AG08395 (cell line): ENCODE measurements around the gene SLC26A6.

Source experiments
- DNase-seq: peaks from one replicate; pipeline ENCODE4 v3.0.0; 2012; ENCODE audit warnings: mixed read lengths, low spot score

Gene SLC26A6

DNA sequence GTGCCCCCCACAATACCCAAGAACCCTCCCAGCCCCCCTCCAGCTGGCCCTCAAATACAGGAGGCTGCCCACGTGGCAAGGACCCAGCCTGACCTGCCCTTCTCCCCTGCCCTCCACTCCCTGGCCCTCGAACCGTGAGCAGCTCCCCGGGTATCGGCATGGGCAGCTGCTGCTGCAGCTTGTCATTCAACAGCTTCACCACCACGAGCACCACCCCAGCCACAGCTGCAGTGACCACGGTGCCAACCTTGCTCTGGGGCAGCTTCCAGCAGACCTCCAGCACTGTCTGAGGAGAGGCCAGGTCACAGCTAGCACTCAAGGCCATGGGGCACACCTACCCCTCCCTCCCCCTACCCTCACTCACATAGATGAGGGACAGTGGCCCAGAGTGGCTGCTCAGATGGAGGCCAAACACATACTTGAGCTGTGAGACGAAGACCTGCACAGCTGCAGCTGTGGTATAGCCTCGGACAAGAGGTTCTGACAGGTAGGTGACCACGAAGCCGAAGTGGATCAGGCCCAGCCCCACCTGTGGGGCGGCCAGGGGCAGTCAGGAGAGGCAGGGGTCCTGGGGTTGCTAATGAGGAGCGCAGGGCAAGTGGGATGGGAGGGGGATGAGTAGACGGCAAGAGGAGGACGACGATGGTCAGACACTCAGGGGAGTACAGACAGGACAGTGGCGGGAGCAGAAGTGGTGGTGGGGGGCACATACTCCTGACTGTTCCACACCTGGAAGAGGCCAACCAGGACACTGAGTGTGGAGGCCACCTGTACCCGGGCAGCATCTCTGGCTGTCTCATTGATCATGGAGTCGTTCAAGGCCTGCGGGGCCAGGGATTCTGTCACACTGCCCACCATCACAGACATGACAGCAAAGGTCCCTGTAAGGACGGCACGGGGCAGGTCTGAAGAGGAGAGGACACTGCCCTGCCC, 3.5 kb downstream of the SLC26A6 start:
- no peak for DNase-seq

DNA sequence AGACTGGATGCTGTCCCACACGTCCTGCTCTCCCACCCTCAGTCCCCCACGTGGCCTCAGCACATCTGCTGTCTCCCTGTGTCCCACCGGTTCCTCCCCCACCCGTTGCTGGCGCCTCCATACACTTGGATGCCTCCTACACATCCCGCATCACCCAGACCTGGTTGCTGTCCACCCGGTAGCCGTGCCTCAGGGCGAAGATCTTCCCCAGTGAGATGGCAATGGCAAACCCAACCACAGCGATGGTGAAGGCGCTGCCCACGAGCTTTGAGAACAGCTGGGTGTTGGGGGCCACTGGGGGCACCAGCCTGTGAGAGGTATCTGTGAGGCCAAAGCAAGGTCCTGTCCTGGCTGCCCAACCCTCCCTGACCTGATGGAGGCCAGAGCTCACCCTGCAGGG, 4.4 kb downstream of the SLC26A6 start:
- no peak for DNase-seq

DNA sequence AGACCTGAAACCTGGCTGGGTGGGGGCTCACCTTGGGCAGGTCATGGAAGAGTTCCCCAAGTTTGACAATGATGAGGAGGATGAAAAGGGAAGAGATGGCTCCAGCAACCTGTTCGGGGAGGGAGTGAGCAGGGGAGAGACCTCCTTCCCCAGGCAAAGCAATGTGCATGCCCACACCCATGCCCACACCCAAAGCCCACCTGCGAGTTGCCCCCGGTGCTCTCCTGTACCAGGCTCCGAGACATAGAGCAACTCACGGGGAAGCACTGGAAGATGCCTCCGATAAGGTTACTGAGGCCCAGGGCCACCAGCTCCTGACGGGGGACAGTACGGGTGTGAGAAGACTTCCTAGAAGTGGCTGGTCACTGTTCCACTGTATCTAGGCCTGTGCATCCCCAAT, 4.9 kb downstream of the SLC26A6 start:
- no peak for DNase-seq

DNA sequence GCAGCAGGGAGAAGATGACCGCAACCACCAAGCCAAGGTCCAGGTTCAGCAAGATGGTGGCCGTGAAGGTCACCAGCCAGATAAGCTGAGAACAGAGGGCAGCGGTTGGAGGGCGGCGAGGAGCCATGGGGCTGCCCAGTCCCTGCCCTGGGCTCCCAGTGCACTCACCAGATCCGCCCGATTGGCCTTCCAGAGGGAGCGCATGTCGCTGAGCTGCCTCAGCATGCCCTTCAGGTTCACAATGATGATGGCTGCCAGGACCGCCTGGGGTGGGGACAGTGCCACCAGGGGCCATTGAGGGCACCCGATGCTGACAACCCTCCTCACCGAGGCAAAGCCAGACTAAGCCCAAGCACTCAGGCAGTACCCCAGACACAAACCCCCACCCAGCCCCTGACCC, 5.4 kb downstream of the SLC26A6 start:
- DNase-seq, result no peak

DNA sequence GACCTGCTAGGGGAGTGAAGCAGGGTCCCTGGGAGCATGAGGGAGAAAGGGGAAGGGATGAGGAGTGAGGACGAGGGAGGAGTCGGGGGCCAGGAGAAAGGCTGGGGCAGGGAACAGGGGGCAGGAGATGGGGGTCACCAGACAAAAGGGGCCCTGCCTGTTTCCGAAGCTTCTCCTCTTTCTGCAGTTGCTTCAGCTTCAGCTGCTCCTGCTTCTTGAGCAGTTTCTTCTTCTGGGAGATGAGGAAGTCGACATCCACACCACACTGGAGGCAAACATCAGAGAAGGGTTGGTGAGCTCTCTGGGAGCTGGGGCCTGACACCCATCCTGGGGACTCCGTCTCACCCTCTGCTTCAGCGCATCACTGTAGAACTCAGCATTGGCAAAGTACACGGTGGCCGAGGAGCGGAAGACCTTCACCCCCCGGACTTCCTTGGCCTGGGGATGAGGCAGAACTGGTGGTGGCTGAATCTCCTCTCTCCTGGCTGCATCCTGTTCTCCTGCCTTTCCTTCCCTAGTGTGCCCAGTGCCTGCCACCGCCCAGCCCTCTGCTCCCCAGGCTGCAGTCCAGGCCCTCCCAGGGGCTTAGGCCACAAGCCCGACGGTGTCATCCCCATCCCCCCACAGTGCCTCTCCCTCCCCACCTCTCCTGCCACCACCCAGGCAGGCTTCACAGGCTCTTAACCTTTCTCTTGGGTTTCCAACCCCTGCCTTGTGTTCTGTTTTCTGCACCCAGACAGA, 6.8 kb downstream of the SLC26A6 start:
- DNase-seq, result no peak

DNA sequence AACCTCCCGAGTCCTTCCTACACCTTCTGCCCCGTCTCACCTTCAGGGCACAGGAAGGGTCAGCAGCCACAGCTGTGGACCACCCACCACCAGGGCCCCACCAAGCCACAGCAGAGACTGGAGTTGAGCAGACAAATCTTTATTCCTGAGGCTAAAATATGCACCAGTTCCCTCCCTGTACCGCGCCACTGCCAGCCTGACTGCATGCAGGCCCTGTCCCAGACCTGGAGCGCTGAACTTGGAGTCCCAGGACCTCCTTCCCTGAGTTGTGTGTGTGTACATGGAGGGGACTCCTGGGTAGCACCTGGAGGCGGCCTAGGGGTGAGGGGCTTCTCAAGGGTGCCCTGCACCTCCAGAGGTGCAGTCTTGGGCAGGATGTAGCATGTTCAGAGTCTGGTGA, 9.7 kb downstream of the SLC26A6 start:
- DNase-seq, result no peak

DNA sequence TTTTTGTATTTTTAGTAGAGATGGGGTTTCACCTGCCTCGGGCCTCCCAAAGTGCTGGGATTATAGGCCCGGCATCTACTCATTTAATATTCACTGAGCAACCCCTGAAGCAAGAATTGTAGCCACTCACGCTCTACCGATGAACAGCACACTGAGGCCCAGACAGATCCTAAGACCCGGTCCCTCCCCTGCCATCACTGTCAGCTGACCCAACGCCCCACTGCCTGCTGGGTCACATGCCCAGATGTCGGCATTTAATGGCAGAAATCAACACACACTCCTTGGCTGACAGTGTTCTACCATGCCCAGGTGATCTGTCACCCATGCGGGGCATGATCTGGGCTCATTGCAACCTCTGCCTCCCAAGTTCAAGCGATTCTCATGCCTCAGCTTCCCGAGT, 10.5 kb downstream of the SLC26A6 start:
- DNase-seq, result no peak

DNA sequence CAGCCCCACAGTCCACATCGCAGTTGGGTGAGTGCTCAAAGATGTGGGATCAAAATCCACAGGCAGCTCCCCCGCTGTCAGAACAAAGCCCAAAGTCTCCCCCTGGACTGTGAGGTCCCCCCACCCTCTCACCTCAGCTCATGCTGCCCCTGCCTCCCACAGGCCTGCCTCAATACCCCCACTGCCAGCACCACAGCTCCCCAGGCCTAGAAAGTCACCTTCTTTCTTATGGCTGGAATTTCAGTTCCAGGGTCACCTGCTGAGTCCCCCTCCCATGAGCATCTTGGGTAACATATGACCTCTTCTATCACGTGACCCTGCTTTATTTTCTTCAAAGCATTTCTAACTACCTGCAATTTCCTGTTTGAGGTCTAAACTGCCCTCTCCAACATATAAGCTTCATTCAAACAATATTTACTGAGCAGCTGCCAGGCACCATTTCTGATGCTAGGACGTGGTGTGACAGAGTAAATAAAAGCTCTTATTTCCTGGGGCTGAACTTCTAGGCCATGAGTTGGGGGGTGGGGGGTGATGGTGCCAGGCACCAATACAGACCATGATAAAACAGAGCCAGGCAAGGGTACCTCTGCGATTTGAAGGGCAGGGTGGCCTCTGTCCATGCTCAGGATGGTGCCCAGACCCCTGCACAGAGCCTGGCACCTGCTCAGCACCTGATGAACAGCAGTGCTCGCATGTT, 11.3 kb downstream of the SLC26A6 start:
- DNase-seq, result no peak

DNA sequence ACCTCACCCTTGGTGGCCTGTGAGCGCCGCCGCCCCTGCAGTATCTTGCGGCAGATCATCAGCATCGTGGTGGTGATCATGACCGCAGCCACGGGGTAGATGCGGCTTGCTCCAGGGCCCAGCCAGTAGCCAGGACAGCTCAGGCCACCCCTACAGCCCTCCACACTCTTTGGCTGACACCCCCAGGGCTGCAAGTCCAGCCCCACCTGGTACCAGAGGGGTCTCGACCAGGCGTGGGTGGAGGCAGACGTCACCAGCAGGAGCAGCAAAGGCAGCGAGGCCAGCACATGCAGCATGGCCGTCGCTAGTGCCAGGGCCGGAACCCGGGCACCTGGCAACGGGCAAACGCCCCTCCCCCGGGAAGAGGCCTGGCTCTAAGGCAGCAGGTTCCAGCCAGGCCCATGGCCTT, 13.8 kb downstream of the SLC26A6 start, which contains the start of gene TMEM89:
Gene TMEM89, minus strand, starts transcription at position 309 of the 409 bp plus-strand sequence. Its CDS starts 13 bp downstream, at position 296.
- DNase-seq, result no peak

DNA sequence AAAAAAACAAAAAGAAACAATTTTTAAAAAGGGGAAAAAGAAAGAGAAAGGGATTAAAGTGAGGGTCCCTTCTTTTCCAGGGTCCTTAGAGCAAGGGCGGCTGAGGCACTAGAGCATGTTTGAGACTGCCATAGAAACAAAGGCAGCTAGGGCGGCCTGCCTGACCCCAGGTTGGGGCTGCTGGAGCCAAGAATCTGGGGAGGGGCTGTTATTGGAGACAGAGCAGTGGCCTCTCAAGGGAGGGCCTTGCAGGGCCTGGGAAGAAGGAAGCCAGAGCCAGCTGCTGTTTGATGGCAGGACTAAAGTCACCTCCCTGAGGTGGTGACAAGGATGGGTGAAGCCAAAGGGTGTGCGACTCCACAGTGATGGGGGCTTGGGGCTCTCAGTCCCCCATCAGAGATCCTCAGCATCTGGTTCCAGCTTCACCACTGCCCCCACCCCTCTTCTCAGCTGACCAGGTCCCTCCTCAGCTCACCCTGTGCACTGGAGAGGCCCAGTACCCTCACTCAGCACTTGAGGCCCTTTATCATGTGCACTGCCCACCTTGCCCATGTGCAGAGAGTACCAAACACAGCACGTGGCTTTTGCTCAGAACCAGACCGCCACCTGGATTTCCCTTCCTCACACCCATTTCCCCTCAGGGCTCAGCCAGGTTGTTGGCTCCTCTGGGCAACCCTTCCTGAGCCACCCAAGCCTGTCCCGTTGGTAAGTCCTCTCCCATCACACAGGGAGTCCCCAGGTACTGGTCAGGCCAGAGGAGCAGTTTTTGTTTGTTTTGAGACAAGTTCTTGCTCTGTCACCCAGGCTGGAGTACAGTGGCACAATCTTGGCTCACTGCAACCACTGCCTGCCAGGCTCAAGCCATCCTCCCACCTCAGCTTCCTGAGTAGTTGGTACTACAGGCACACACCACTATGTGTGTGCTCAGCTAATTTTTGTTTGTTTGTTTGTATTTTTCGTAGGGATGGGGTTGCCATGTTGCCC, 15.4 kb downstream of the SLC26A6 start:
- no peak for DNase-seq

DNA sequence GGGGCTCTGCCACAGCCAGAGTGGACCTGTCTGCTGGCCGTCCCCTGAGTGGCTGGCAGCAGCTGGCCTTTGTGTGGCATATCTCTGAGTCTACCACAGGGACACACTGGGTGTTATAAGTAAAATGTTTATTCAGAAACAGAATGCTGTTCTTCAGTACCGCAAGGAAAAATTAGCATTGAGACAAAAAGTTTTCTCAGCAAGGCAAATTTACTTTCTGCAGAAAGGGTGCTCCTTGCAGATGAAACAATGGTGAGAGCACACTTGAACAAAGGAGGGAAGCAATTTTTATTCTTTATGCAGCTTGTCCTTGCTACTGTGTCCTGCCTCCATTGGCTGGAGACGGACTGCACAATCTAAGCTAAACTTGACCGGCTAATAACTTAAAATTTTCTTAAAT, 17.7 kb downstream of the SLC26A6 start:
- no peak for DNase-seq

DNA sequence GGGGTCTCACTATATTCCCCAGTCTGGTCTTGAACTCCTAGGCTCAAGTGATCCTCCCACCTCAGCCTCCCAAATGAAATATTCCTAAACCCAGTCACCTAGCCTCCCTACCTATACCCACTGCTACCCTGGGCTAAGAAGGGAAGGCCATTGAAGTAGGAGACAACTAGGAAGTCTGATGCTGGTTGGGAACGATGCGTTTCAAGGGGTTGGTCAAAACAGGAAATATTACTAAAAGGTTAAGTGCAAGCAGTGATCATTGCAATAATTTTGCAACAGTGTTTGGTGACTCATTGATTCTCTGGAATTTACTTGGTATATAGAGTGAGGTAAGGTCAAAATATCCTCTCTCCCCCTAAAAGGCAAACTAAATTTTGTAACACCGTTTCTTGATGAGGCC, 21.2 kb downstream of the SLC26A6 start:
- DNase-seq, result peak; percentile 66

DNA sequence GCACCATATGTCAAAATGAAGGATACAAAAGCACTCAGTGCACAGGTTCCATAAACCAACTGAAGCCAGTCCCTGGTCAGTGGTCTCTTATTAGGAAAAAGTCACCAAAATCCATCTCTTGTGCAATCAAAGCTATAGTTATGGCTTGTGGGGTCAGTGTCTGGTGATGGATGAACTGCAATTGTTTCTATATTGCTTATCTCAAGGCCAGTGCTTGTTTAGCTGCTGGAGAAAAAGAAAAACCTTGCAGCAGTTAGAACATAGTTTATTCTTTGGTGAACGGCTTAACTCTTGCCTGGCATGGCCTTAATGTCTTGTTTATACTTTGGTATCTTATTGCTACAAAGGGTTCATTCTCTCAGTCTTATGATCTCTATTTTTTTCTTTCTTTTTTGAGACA, 23.0 kb downstream of the SLC26A6 start:
- no peak for DNase-seq

DNA sequence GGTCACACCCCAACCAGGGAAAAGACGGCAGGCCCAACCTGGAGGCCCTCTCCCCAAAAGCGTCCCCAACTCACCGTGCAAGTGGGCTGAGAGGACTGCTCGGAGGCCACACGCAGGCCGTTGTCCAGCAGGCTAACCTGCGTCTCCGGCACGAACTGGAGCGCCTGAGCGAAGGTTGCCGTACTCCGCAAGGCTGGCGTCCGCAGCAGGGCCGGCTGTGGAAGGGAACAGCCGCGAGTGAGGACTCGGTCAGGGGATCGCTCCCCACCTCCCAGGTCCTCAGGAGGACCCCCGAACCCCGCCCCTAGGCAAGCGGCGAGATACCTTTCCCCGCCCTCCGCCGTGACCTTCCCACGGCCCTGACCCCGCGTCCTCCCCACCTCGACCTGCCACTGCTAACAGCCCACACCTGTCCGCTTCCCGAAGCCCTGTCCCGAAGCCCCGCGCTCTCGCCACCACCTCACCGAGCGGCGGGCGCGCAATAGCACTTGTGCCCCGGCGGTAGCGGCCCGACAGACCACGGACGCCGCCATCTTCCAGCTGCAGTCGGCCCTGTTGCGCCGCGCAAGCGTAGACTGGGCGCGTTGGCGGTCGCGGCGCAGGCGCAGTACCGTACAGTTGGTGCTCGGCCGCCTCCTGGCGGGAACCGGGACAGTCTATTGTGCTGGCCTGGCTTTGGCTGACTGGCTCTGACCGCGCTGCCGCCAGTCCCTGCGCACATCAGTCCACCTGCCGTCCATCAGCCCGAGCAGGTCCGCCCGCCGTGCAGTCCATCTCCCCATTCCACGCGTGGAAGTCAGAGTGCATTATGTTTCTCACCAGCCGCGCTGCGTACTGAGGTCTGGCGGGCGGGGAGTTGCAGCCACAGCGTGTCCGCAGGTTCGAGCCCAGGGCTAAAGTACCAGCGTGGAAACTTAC, 25.9 kb downstream of the SLC26A6 start, which contains the start of gene UQCRC1:
Gene UQCRC1, minus strand, starts transcription at position 559 of the 918 bp plus-strand sequence. Its CDS starts 26 bp downstream, at position 533.
- DNase-seq, result peak; percentile 99

DNA sequence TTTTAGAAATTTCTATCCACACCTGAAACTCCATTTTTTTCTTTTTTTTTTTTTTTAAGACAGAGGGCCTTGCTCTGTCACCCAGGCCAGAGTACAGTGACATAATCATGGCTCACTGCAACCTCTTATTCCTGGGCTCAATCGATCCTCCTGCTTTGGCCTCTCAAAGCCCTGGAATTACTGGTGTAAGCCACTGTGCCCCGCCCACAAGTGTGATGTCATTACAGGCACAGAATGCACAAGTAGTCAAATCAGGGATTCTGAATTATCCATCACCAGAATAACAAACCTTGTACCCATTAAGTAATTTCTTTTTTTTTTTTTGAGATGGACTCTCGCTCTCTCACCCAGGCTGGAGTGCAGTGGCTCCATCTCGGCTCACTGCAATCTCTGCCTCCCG, 27.7 kb downstream of the SLC26A6 start:
- DNase-seq, result no peak

DNA sequence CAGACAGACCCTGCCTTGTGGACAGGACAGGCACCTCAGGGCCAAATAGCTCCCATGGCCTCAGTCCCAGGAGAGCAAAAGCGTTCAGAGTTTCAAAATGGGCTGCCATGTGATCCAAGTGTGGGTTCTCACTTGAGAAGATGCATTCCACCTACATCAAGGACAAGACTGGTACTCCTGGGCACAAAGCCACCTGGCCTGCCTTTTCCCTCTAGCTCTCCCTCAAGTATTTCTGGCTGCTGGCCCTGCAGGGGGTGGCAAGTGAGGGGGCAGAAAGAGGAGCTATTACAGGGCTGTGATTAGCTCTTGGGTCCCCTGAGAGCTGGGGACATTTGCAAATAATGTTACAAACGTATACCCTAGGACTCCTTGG, 33.7 kb downstream of the SLC26A6 start:
- no peak for DNase-seq

DNA sequence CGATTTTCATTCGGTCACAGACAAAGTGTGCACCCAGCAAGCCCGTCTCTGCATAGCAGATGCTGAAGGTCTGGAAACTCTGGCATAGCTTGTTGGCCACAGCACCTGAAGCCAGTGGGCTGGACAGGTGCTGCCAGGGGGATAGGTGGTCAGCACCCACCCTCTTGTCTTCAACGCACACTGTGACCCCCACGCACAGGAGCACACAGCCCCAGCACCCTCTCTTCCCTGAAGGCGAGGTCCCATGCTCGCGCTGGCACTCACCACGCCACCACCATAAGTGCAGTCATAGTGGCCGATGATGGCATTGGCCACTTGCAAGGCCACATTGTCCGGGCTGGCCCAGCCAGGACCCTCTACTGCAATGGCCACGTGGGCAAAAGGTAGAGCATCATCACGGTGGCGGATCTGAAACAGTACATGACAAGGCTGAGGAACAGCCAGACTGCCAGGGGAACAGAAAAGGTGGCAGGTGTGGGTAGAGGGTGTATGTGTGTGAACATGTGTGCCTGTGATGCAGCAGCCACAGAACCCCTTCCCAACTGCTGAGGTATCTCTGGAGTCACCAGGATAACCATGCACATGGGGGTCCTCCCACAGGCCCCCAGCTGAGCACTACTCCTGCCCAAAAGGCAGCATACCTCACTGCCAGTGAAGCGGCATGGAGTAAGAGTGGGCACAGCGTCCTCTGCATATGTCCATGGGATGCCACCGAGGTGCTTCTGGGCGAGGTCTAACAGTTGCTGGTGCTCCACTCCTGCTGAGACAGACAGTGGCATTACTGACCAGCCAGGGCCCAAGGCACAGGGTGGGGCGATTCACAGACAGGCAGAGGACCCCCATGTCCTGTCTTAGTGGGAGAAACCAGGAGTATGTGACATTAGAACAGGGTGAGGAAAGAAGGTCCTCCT, 34.3 kb downstream of the SLC26A6 start:
- DNase-seq, result no peak

DNA sequence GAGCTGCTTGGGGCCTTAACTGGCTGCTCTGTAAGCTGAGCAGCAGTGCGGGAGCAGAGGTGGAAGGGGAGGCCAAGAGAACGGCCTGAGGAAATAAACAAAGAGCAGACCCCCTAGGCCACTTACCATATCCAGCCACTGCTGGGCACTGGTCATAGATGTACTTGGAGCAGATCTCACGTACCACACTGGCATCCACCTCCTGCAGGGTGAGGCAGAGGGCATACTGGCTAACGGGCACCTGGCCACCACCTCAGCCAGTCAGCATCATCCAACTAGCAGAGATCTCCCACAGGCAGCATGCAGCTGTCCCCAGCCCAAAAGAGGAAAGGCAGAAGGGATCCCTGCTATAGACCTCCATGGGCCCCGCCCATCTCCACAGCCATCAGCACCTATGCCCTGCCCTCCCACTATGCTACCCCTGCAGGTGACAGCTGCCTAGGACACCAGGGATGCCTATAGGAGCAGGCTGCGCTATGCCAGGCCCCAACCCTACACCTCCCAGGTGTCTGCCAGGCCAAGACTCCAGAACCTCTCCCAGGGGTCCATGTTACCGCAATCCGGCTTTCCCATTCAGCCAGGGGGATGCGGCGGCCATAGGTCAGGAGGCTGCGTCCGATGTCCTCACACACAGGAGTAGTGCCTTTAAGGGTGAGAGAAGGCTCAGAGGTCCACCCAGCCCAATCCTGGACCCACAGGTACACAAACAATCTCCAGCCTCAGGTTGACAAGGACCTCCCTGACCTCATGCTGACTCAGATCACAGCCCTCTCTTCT, 35.6 kb downstream of the SLC26A6 start:
- DNase-seq, result no peak
